Spleen (tissue), 13 donors: Measurements from ENCODE around the gene CANT1. TPM values are rescaled to one million over a fixed set of nuclear protein-coding genes. Genes with fewer than 3 reads are reported as not detected.
A peak's percentile ranks its signal among the peaks of the same experiment; 100 is the strongest.

Source experiments
- DNase-seq: peaks from one replicate; pipeline ENCODE4 v3.0.0-alpha.2; 2020
- H3K27ac ChIP-seq, 8 donors: fragments of 200-600 bp; sonication (generic) in 7 of 8; 1 replicate in 4 of 8; 2 replicates in 4 of 8; pipeline versions ENCODE4 v1.5.0 to v1.8.0; 2016 to 2021; ENCODE audit warnings: inconsistent platforms in 4 of 8, mild to moderate bottlenecking in 4 of 8, moderate library complexity in 1 of 8
- H3K27me3 ChIP-seq, 7 donors: fragments of 200-600 bp; sonication (generic) in 6 of 7; replicated peaks in 1 of 7; 1 replicate in 4 of 7; 2 replicates in 3 of 7; pipeline versions ENCODE4 v1.5.0 to v1.8.0; 2016 to 2021; ENCODE audit warnings: inconsistent platforms in 3 of 7, mild to moderate bottlenecking in 1 of 7
- H3K36me3 ChIP-seq, 6 donors: fragments of 200-600 bp; sonication (generic) in 5 of 6; 1 replicate in 4 of 6; 2 replicates in 2 of 6; pipeline versions ENCODE4 v1.5.0 to v1.8.0; 2016 to 2021; ENCODE audit warnings: inconsistent platforms in 2 of 6
- H3K4me1 ChIP-seq, 6 donors: fragments of 200-600 bp; sonication (generic) in 5 of 6; 1 replicate in 3 of 6; 2 replicates in 3 of 6; pipeline versions ENCODE4 v1.5.0 to v1.8.0; 2016 to 2021; ENCODE audit warnings: inconsistent platforms in 3 of 6
- H3K4me3 ChIP-seq, 8 donors: fragments of 200-600 bp; sonication (generic) in 7 of 8; 1 replicate in 4 of 8; 2 replicates in 4 of 8; pipeline versions ENCODE4 v1.5.0 to v1.8.0; 2016 to 2021; ENCODE audit warnings: inconsistent platforms in 4 of 8, mild to moderate bottlenecking in 4 of 8, moderate library complexity in 2 of 8
- H3K9me3 ChIP-seq, 8 donors: fragments of 200-600 bp; sonication (generic) in 7 of 8; 1 replicate in 4 of 8; 2 replicates in 4 of 8; pipeline versions ENCODE4 v1.5.0 to v1.8.0; 2016 to 2021; ENCODE audit warnings: inconsistent platforms in 4 of 8
- CTCF ChIP-seq, 11 experiments: fragments of 200-600 bp in 7 of 11; fragments of 450-650 bp in 4 of 11; sonication (generic) in 4 of 11; IDR thresholded peaks in 8 of 11; conservative IDR thresholded peaks in 3 of 11; 1 replicate in 7 of 11; 2 replicates in 4 of 11; pipeline versions ENCODE4 v1.4.0 to v1.8.0; 2016 to 2021; ENCODE audit warnings: antibody characterized with exemption in 11 of 11, inconsistent platforms in 4 of 11, mild to moderate bottlenecking in 1 of 11
- POLR2A ChIP-seq, 3 donors: fragments of 450-650 bp; IDR thresholded peaks; one replicate each; pipeline ENCODE4 v1.5.1; 2017; ENCODE audit warnings: antibody characterized with exemption in 3 of 3, mild to moderate bottlenecking in 1 of 3
- POLR2AphosphoS5 ChIP-seq, 3 donors: sonication (generic); formaldehyde crosslinking; IDR thresholded peaks; one replicate each; pipeline ENCODE4 v1.5.1; 2017; ENCODE audit warnings: antibody characterized with exemption in 3 of 3
- WGBS, 5 donors: extraction: QIAGEN DNeasy Blood & Tissue Kit in 3 of 5; methylation state at CpG; one replicate each; pipeline versions ENCODE4 v1.1.5 to v1.1.7; 2013 to 2018; 5-methylcytosine and 5-hydroxymethylcytosine counted together
- intact Hi-C: fragments of 100-400 bp; cut with DNase I; formaldehyde crosslinking; loops from one replicate; pipeline ENCODE4 v1.15.0; 2023; ENCODE audit warnings: low total_unique reads
- long read RNA-seq, 2 donors: transcript quantifications; one replicate each; lab custom pipeline, GENCODE V29; 2026
- polyA plus RNA-seq, 3 donors: library from polyadenylated mRNA; stranded (reverse); fragments of 200-250 nt; gene quantifications; one replicate each; pipeline ENCODE4 v1.2.1, GENCODE V29; 2013
- total RNA-seq, 7 donors: library from RNA; depleted of rRNA in 3 of 7; stranded (reverse); fragments of >200 nt in 3 of 7; fragmentation: NEBNext Ultra II Directional in 4 of 7; extraction: Animal tissue kit (Norgen Biotek cat#: 25700) in 4 of 7; gene quantifications; one replicate each; pipeline versions ENCODE4 v1.1.0 to v1.2.1, GENCODE V29; 2016 to 2021
- donor health status: healthy with polysubstance abuse.
- donor health status: DM: no; HTN: no; CAD: no; lungs with moderate emphysema.
- donor health status: DM: no; HTN: no; CAD: no.
- donor health status: Bipolar disorder and iron deficiency.
- donor health status: healthy.
- donor health status: DM: no; HTN: no; CAD: no.
- donor health status: DM: yes; HTN: yes; CAD: no.

CANT1 gene
- total RNA-seq: 10 to 100 TPM; 48.1 to 76.6 (median 61.2) TPM
- 10 to 100 TPM; 11.2 to 22.1 (median 12.3) TPM for polyA plus RNA-seq
- long read RNA-seq, donor 1, transcript CANT1-202 (5 exons, 3,252 nt): major isoform, 6 of 12 reads
- long read RNA-seq, donor 1, partial matches to known transcripts: 0 of 12 reads
- long read RNA-seq, donor 1, other reads (novel, unspliced or antisense): 0 of 12 reads
- long read RNA-seq, donor 2, partial matches to known transcripts: 0 of 5 reads
- long read RNA-seq, donor 2, other reads (novel, unspliced or antisense): 0 of 5 reads

DNA sequence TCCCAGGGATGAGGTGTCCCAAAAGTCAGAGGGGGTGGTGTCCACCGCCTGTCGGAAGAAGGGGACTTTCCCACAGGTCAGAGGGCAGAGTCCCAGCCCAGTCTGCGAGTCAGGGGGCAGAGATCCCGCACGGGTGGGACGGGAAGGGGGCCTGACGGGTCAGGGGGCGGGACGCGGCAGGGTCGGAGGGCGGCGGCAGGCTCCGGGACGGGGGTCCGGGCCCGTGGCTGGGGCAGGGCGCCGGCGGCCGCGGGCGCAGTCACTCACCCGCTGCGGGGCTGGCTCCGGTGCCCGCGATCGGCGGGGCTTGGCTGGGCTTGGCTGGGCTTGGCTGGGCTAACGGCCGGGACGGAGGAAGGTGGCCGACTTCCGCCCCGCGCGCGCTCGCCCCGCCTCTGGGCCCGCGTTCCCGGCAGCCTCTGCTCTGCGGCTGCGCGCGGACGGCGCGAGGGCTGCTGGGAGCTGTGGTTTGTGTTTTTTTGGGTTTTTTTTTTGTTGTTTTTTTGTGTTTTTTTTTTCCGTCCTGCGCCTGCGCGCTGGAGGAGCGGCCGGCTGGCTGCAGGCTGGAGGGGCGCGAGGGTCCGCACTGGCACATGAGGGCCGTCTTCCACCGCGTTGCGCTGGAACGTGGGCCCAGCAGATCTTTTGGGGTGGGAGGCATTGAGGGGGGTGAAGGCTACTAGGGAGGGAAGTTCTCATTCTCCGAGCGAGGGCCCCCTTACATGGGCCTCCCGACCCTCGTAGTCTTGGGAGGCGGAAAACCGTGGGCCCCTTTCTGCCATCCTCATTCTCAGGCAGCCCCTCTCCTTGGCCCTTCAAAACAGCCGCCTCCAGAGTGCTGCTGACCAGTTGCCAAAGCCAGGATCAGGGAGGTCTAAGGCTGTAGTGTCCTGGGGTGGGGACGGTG lies at the start of gene CANT1:
Gene CANT1, minus strand, starts transcription at position 368 of the 907 bp plus-strand sequence. CDS start 12,142 bp downstream, outside the sequence.
- Histone ChIP-seq H3K9me3 (no peaks in the 10 kb centered on the region), H3K36me3 (peaks cover 0 to 17% (median 0%) of the 10 kb centered on the region in 6 donors), H3K4me1 (peaks cover 41 to 63% (median 51%) of the 10 kb centered on the region in 6 donors), H3K27me3 (no peaks in the 10 kb centered on the region), H3K27ac (peak within 1 kb of the TSS; percentile 78 to 97 (median 94)), H3K4me3 (peak within 1 kb of the TSS; percentile 56 to 92 (median 64))
- TF ChIP-seq POLR2A (IDR thresholded peaks at IDR 0.05) (peak in 1 of 3 donors; percentile 21), CTCF (IDR thresholded peaks at IDR 0.05 in 8 of 11, conservative IDR thresholded peaks at IDR 0.05 in 3 of 11) (peak in 1 of 11 experiments; percentile 21), POLR2AphosphoS5 (IDR thresholded peaks at IDR 0.05) (peak; percentile 92 to 95 (median 93))
- WGBS, 5 donors: 1 to 2% (median 1%) methylated on average over 43 to 73 of the region's 73 CpGs
- peak; percentile 96 for DNase-seq
- intact Hi-C loops: no loop called here

- 65 to 69% (median 66%) methylated on average over 10 of the region's 10 CpGs for whole genome bisulfite sequencing, 5 donors
Measured at GRCh38 chr17:79057737-79058385, 48.3 kb upstream of the CANT1 start.

DNA sequence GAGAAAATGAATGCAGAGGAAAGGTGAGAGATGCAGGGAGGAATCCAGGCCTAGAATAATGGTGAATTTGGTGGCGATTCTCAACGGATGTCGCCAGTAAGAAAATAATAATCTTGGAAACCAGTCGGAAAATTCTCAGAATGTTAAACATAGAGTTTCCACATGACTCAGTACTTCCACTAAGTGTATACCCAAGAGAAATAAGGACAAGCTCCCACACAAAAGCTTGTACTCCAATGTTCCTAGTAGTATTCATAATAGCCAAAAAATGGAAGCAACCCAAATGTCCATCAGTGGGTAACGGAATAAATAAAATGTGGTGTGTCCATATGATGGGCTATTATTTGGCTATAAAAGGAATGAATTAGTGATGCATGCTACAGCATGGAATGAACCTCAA lies 45.6 kb upstream of the CANT1 start:
- intact Hi-C loops: no loop called here
- H3K4me3 ChIP-seq: no peak overlapping the region
- H3K36me3 ChIP-seq: no peaks in the 10 kb centered on the region
- H3K9me3 ChIP-seq: peaks cover 0 to 20% (median 13%) of the 10 kb centered on the region in 8 donors
- H3K27ac ChIP-seq: no peak overlapping the region
- H3K27me3 ChIP-seq: peaks cover 0 to 14% (median 0%) of the 10 kb centered on the region in 7 donors
- 92 to 96% (median 93%) methylated on average over 5 of the region's 5 CpGs for WGBS, 5 donors
- H3K4me1 ChIP-seq: peaks cover 0 to 31% (median 6%) of the 10 kb centered on the region in 6 donors
- no peak for DNase-seq
- TF ChIP-seq POLR2AphosphoS5 (IDR thresholded peaks at IDR 0.05) (no peak), POLR2A (IDR thresholded peaks at IDR 0.05) (no peak), CTCF (IDR thresholded peaks at IDR 0.05 in 8 of 11, conservative IDR thresholded peaks at IDR 0.05 in 3 of 11) (no peak)

More at GRCh38 chr17:79057737-79058385, 48.3 kb upstream of the CANT1 start:
- intact Hi-C loops: no loop called here
- no peak overlapping the region for H3K4me3 ChIP-seq
- H3K4me1 ChIP-seq: peaks cover 0 to 15% (median 3%) of the 10 kb centered on the region in 6 donors
- peaks cover 0 to 20% (median 13%) of the 10 kb centered on the region in 8 donors for H3K9me3 ChIP-seq
- peak overlapping the region in 4 of 8 donors; percentile 18 to 57 (median 33) for H3K27ac ChIP-seq
- H3K36me3 ChIP-seq: no peaks in the 10 kb centered on the region
- DNase-seq: peak; percentile 60
- H3K27me3 ChIP-seq: peaks cover 0 to 11% (median 0%) of the 10 kb centered on the region in 7 donors
- TF ChIP-seq CTCF (IDR thresholded peaks at IDR 0.05 in 8 of 11, conservative IDR thresholded peaks at IDR 0.05 in 3 of 11): no peak
- no peak for TF ChIP-seq POLR2A (IDR thresholded peaks at IDR 0.05)
- no peak for TF ChIP-seq POLR2AphosphoS5 (IDR thresholded peaks at IDR 0.05)
